GM21529 (cell line): ENCODE measurements around the gene CTNND1.
A peak's percentile ranks its signal among the peaks of the same experiment; 100 is the strongest.

Experiments
- ATAC-seq: cut with Tn5 transposase; IDR thresholded peaks from one replicate; pipeline ENCODE4 v1.9.1; 2021; ENCODE audit not compliant: unreplicated experiment

Gene CTNND1

DNA sequence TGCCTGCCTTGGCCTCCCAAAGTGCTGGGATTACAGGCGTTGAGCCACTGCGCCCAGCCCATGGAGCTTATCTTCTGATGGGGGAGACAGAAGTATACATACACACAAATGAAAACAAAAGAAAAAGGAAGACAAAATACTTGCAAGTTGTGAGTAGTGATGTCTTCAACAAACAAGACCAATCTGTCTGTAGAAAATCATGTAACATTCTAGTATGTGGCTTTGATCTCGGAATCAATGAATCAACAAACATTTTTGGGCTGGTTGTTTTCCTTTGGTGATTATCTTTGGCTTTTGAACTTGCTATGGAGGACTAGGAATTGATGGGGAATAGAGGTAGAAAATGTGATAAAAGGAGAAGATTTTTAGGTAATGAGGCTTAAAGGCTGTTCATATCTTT lies 3.4 kb upstream of the CTNND1 start:
- no peak for ATAC-seq

DNA sequence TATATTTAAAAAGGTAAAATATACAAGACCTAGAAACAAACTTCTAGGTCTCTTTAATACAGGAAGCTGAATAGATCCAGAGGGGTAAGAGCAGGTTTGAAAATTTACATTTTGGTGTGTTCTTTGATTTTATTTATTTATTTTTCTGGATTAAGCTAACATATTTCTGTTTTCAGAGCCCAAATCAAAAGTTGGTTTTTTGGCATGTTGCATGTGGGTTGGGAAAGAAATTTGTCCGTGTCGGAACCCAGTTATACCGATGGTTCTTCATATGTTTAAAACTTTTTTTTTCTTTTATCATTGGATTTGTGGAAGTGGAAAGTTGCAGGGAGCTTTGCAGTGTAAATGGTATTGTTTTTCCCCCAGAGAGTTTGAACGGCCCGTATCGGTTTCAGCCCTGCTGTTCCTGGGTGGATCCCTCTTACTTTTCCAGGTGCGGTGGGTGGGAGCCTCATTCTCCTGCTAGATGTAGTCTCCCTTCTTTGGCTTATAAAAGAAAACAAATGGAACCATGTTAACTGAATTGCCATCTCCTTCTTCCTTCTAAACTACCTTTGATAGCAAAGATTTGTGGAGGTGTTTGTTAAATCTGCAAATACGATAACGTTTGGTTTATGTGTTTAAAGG lies 746 bp downstream of the CTNND1 start:
- no peak for ATAC-seq

DNA sequence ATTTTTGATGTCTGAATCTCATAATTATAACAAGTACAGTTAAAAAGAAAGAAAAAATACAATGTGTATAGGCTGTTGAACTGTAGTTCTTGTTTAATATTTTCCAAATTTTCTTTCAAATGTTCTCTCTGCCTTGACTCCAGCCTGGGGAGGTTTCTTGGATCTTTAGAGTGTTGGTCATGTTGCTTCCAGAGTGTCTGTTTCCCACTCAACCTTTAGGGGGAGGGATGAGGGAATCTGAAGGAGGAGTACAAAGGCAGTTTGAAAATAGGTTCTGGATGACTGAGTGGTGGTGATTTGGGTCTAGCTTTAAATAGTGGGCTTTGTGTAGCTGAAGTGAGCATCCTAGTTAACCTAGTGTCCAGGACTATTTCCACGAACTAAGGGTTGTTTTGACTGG lies 2.0 kb downstream of the CTNND1 start:
- ATAC-seq, result no peak

DNA sequence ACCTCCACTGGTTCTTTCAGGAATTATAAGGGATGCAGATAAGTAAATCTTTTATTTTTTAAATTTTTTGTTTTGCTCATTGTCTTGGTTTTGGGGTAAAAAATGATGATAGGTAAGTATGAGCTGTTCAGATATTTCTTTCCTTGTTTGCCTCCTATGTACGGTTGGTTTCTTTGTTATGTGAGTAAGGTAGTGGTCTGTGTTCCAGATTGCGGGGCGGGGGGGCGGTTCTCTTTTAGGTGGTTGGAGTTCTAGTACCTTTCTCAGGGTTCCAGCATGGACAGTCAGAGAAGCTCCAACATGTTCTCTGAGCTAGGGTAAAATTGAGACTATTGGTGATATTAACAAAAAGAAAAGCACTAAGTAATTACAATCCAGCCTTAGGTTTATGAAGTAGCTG lies 2.4 kb downstream of the CTNND1 start:
- ATAC-seq, result no peak

DNA sequence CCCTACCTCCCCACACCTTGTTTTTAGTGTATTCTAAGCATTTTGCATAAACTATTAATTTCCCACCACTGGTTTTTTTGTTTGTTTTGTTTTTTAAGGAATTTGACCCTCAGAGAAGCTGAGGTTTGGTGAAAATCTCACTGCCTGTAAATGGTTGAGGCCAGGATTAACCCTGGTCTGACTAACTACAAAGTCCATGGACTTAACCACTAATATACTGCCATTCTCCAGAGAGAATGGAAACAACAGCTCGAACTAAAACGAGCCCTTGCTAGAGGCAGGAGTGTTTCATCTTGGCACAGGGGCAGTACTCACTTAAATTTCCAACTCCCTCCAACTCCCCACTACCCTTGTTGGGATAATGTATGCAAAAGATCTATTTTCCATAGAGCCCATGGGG lies 3.0 kb downstream of the CTNND1 start:
- no peak for ATAC-seq

DNA sequence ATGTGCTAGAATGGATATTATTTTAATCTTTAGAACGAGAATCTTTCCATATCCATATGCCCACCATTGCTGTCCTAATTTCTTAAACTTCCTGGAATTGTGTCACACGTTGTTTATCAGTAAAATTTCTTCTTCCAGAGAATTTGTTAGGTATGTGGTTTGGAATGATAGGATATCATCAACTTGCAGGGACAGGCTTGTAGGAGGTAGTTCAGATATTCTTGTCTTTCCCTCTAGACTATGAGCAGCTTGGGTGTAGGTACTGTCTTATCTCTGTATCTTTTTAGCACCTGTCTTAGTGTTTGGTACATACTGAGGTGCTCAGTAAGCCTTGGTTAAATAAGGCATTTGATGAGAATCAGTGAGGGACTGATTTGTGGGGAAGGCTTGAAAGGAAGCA lies 3.4 kb downstream of the CTNND1 start:
- ATAC-seq, result no peak

DNA sequence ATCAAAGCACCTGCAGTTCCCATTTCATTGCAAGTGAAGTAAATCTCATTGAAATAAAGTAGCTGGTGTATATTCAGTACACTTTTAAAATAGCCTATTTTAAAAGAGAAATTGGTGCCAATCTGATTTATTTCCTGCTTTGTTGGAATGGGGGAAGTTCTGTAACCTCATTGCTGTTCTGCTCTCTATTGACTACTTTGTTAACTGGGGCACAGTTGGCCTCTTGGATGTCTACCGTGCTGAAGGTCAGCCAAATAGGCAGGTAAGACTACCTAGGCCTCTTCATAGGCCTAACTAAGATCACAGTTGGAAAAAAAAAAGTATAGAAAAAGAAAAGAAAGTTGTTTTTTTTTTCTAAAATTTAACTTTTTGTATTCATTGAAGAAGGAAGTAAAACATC lies 9.2 kb downstream of the CTNND1 start:
- no peak for ATAC-seq

DNA sequence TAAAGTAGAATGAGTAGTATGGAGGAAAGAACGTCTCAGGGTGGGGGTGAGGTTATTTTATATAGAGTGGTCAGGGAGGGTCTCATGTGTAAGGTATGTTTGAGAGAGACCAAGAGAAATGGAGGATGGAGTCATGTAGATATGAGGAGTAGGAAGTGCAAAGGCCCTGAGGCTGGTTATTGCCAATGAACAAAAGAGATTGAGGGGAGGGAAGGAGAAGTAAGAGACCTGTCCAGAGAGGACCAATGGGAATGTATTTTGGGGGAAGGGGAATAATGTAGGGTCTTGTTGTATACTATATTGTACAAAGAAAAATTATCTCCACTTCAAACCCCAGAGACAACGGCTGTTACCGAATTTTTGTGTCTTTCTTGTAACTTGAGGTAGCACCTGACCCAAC lies 9.8 kb downstream of the CTNND1 start:
- ATAC-seq, result no peak

DNA sequence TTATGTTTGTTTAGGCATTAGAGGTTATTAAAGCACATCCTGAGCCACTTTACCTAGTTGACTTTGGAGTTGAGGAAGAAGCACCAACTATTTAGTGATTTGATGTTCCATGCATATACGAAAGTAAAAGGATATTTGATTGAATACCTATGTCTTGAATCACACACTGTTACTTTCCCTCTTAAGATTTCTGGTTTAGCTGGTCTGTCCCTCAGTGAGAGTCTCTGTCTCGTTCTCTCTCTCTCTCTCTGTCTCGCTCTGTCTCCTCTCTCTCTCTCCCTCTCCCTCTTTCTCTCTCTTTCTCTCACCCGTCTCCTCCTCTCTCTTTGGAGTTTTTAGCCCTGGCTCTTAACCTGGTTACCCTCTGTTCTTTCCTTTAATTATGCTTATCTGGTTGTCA lies 11.0 kb downstream of the CTNND1 start:
- no peak for ATAC-seq

DNA sequence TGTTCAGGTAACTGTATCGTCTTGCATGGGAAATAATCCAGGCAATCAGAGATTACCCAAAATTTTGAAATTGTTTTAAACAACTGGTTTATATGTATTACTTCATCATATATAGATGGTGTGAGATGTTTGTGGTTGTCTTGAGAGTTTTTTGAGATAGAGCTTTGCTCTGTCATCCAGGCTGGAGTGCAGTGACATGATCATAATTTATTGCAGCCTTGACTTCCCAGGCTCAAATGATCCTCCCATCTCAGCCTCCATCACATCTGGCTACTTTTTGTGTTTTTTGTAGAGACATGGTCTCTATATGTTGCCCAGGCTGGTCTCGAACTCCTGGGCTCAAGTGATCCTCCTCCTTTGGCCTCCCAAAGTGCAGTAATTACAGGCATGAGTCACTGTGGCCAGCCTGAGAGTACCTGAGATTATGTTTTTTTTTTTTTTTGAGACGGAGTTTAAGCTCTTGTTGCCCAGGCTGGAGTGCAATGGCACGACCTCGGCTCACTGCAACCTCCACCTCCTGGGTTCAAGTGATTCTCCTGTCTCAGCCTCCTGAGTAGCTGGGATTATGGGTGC lies 11.5 kb downstream of the CTNND1 start:
- no peak for ATAC-seq

DNA sequence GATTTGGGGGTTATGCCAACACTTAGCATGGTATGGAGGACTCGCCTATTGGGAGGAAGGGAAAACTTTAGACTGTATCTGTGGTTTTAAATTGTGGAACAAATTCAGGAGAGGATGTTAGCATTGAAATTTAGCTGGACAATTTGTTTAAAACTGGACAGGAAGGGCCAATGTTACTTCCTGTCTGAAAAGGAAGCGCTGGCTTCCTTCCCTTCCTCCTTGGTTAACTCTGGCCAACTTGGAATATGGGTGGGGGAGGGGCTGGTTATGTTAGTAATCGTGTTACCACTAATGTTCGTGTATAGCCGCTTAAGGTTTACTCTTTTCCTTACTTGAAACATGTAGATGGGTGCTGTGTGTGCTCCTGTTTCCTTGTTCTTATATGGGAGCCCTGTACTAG lies 13.9 kb downstream of the CTNND1 start:
- ATAC-seq, result no peak

DNA sequence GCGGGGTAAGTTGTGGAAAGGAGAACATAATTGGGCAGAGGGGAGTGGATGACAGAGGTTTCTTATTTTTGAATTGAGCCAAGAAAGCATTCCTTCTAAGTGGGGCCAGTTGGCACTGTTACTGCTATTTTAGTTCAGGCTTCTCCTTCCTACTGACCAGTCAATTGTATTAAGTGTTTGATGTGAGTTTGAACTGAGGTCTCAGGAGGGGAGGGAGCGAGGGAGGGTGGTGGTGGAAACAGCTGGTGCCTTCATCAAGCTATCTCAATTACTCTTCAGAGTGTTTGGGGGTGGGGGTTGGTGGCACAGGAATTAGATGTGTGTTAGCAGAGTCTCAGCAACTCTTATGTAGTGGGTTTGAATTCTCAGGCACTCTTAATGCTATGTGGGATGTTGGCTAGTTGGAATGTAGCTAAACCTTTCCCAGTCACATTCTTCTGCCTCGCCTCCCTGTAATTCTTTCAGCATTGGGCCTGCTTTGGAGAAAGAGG lies 14.5 kb downstream of the CTNND1 start:
- ATAC-seq, result no peak

DNA sequence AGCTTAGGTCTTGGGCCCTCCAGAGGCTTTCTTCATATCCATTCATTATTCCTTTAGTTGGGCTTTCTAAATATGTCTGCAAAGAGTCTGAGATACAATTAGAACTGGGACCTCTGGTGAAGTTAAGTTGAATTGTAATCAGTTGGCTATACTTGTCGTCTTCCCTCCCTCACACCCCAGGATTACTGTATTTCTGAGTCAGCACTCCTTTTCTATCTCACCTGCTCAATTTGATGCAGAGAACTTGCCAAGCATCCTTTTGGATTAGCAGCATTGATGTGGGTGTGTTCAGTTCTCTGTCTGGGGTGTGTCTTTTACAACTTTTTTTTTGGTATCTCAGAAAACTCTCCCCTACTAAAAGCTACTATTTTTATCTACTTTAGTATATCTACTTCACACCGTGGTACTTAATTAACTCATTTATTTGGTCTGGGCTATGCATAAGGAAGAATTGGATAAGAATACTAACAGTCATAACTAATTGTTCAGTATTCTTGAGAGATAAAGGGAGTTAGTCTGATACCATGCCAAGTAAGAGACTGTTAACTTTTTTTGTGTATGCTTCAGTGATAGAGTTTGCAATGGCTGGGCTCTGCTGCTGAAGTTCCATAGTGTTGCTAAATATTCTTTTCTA lies 15.1 kb downstream of the CTNND1 start:
- no peak for ATAC-seq

DNA sequence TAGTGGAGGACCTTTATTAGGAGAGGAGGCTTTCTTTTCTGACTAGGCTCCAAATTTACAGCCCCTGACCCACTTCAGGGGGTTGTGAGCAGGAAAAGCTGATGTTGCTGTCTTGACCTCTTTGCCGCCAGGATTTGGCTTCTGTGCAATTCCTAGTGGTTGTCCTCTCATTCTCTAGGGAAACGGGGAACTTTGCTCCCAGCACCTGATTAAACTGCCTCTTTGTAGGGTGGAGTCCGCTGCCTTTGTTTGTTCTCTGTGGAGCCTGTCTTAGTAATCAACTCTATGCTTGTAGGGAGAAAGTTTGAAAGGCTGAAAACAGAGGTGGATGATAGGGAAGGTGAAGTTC lies 16.3 kb downstream of the CTNND1 start:
- ATAC-seq, result no peak

DNA sequence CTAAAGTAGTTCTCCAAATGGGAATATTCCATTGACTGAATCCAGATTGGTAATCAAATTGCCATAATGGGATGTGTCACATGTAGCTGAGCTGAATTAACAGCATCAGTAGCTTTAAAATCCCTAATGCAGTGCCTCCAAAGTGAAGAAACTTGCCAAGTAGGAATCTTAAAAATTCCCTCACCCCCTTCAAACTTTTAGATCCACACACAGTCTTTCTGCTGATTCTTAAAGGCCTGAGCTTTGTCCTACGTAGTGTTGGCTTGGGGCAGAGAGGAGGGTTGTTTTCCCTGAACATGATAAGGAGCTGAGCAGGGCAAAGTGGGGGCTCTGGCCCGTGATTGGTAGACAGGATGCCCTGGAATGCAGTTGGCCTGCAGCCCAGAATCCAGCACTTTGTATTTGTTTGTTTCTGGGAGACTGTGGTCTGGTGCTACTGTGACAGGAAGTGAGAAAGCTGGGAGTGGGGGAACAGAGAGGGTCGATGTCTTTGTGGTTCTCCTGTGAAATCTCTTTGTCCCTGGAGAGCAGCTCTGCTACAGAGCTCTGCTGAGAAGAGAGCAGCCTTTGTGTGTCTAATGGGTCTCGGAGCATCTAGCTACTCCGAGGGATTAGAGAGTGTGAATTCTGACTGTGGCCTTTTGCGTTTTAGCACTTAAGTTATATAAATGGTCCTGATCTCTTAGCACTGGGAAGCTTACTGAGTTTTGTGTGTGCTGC lies 16.9 kb downstream of the CTNND1 start:
- ATAC-seq, result no peak

DNA sequence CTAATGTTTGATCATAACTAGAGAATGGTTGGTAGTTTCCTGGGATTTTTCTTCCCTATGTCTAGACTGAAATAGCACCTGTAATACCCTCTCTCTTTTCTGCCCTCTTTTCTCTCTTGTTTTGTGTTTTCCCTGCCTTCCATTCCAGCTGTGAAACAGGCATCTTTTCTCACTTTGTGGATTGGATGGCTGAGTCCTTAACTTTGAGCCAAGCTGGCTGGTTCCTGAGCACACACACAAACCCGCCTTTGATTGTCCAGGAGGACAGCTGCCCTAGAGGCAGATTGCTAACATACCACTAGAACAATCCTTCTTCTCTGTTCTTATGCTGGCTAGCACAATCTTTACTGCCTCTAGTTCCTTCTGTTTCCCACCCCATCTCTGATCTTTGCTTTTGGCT lies 17.7 kb downstream of the CTNND1 start:
- no peak for ATAC-seq

DNA sequence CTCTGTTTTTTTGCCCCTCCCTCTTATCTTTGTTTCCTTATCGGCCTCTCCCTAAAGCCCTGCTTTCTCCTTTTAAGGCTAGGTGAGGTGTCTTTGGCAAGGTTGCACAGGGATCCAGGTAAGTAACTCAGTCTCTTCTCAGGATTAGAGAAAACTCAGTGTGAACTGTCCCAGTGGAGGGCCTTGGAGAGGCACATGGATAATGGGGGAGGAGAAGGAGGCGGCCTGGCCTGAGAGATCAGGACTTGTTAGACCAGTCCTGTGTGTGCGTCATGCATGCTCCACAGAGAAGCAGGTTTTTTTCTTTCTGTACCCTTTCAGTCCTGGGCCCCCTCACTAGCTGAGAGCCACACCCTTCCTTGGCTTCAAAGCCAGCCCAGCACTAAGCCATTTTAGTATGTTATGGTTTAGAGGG lies 19.9 kb downstream of the CTNND1 start:
- no peak for ATAC-seq

DNA sequence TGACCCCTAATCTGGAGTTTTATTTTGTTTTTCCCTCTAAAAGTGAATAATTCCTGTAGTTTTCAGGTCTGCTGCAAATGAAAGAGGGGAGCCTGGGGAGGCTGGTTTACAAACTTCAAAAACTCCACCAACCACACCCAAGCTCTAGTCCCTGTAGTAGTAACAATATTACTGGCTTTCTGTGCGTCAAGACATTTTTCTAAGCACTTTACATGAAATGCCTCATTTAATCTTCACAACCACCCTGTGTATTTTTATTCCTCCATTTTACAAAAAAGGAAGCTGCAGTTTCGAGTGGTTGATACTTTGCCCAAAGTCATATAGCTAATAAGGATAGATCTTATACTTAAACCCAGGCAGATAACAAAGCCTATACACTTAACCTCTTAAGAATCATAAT lies 23.5 kb downstream of the CTNND1 start:
- peak; percentile 58 for ATAC-seq

DNA sequence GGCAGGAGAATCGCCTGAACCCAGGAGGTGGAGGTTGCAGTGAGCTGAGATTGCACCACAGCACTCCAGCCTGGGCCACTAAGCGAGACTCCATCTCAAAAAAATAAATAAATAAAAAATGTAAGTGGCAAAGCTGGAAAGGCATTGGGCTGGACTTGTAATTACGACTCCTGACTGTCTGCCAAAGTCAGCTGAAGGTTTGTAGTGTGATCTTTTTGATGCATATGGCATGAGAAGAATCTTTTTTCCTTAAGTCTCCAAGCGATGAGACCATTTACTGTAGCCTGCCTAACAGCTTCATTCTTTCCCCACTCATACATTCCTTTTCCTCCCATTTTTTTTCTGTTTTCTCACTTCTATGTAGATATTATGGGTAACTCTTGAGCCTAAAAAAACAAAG lies 24.8 kb downstream of the CTNND1 start:
- ATAC-seq, result no peak

DNA sequence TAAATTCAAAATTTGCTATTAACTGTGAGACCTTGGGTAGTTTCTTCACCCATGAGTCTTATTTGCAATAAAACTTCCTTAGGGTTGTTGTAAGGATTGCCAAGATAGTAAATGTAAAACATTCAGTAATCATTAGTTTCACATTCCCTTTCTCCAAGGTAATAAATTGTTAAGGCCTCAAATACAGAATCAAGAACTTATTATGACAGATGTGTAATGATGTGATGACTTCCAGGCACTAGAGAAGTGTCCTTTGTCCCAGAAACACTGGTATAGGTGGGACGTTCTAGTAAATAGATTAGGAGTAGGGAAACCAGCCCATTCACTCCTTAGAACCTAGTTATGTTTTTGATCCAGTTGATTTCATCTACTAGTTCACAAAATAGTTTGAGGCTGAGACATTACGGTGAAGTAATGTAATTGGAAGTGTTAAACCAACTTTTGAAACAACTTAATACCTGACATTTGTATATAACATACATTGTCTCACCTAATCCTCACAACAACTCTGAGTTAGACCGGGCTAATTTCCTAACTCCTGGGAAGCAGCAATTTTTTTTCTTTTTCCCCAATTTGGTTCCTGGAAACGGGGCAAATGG lies 25.5 kb downstream of the CTNND1 start:
- no peak for ATAC-seq

DNA sequence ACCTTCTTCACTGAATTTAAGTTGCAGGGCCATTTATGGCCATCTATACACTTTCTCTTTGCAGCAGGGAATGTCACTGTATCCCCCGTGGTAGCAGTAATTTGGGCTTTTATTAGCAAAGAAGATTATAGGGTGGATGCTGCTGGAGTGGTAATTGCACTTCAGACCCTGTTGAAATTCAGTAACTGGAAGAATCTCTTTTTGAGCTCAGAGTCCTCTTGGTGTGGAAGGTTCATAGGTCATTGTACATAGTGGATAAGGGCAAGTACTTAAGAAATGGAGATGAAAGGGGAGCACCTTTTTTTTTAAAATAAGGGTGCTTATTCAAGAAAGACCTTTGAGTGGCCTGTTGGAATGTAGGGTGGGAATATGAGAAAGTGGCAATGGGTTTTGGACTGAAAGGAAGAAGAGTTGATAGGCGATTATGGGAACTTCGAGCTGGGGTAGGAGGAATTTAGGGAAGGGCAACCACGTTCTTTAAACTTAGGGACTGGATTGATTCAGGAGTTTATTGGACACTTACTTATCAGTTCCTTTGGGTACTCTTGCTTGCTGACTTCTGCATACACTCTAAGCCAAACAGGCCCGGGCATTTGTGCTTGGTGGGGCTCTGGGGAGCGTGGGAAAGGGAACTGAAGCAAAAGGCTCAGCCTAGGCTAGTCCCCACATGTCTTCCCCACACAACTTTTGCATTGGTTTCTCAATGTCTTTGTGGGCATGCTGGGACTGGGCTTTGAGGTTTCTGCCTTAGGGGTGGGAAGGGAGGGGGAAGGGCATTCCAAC lies 26.5 kb downstream of the CTNND1 start:
- ATAC-seq, result peak; percentile 46
